WTC11 (cell line): Measurements from ENCODE around the gene DNM1L. TPM values are rescaled to one million over a fixed set of nuclear protein-coding genes. Genes with fewer than 3 reads are reported as not detected.

Experiments used
- ATAC-seq: fragments of 200-7000 bp; cut with Tn5 transposase; 2 replicates; pipeline ENCODE4 v1.10.0; 2021; ENCODE audit warnings: mild to moderate bottlenecking, moderate library complexity
- CTCF ChIA-PET: fragments of 300-600 bp; sonication (Branson Sonifier 250); formaldehyde crosslinking; loops from one replicate; lab custom pipeline; 2021; ENCODE audit warnings: antibody characterized with exemption; lab: Charles Lee
- POLR2A ChIA-PET: fragments of 350-600 bp; sonication (Branson Sonifier 250); formaldehyde crosslinking; loops from one replicate; lab custom pipeline; 2021; ENCODE audit warnings: antibody characterized with exemption; lab: Charles Lee
- DNase-seq: peaks from one replicate; pipeline ENCODE4 v3.0.0; 2021; ENCODE audit warnings: low spot score
- H3K27ac Mint-ChIP-seq: 2 replicates; pipeline ENCODE4 v1.8.0; 2021; ENCODE audit warnings: mixed read lengths
- H3K27me3 Mint-ChIP-seq: 2 replicates; pipeline ENCODE4 v1.8.0; 2021; ENCODE audit warnings: low read depth, mild to moderate bottlenecking, moderate library complexity, mixed read lengths
- H3K36me3 Mint-ChIP-seq: 2 replicates; pipeline ENCODE4 v1.8.0; 2021; ENCODE audit warnings: mixed read lengths
- H3K4me1 Mint-ChIP-seq: 2 replicates; pipeline ENCODE4 v1.8.0; 2022; ENCODE audit warnings: mixed read lengths
- H3K4me3 Mint-ChIP-seq: 2 replicates; pipeline ENCODE4 v1.8.0; 2021; ENCODE audit warnings: mild to moderate bottlenecking, moderate library complexity, mixed read lengths
- H3K9me3 Mint-ChIP-seq: 2 replicates; pipeline ENCODE4 v1.8.0; 2021; ENCODE audit warnings: mixed read lengths
- CREB1 ChIP-seq: sonication (generic); formaldehyde crosslinking; IDR thresholded peaks from 2 replicates; pipeline ENCODE4 v1.8.0; 2023; ENCODE audit warnings: mild to moderate bottlenecking, missing genetic modification reagents
- EMX1 ChIP-seq: fragments of 250-450 bp; sonication (Bioruptor Pico); IDR thresholded peaks from 2 replicates; pipeline ENCODE4 v1.8.0; 2021; ENCODE audit warnings: mild to moderate bottlenecking
- FOXP1 ChIP-seq: sonication (generic); formaldehyde crosslinking; IDR thresholded peaks from 2 replicates; pipeline ENCODE4 v1.8.0; 2022; ENCODE audit warnings: missing genetic modification reagents, mild to moderate bottlenecking, moderate library complexity, borderline replicate concordance
- GABPB1 ChIP-seq: sonication (generic); formaldehyde crosslinking; IDR thresholded peaks from 2 replicates; pipeline ENCODE4 v1.8.1; 2023; ENCODE audit warnings: mild to moderate bottlenecking, missing genetic modification reagents
- GRHL2 ChIP-seq: fragments of 250-450 bp; sonication (Bioruptor Pico); IDR thresholded peaks from 2 replicates; pipeline ENCODE4 v1.8.0; 2022; ENCODE audit warnings: mild to moderate bottlenecking, moderate library complexity; ENCODE audit not compliant: insufficient replicate concordance, severe bottlenecking
- HMGXB4 ChIP-seq: sonication (generic); formaldehyde crosslinking; IDR thresholded peaks from 2 replicates; pipeline ENCODE4 v1.8.1; 2023; ENCODE audit warnings: mild to moderate bottlenecking, moderate library complexity, missing genetic modification reagents
- NFE2L1 ChIP-seq: sonication (generic); formaldehyde crosslinking; IDR thresholded peaks from 2 replicates; pipeline ENCODE4 v1.8.1; 2023; ENCODE audit warnings: missing genetic modification reagents
- NR2C2 ChIP-seq: sonication (generic); formaldehyde crosslinking; IDR thresholded peaks from 2 replicates; pipeline ENCODE4 v1.8.0; 2022; ENCODE audit warnings: mild to moderate bottlenecking, missing genetic modification reagents
- RORB ChIP-seq: fragments of 250-450 bp; sonication (Bioruptor Pico); IDR thresholded peaks from 2 replicates; pipeline ENCODE4 v1.9.0; 2021; ENCODE audit warnings: mild to moderate bottlenecking
- SMAD4 ChIP-seq: sonication (generic); formaldehyde crosslinking; IDR thresholded peaks from 2 replicates; pipeline ENCODE4 v1.8.0; 2022; ENCODE audit warnings: mild to moderate bottlenecking, missing genetic modification reagents
- TCF7 ChIP-seq: sonication (generic); formaldehyde crosslinking; IDR thresholded peaks from 2 replicates; pipeline ENCODE4 v1.8.0; 2022; ENCODE audit warnings: mild to moderate bottlenecking, low read depth, missing genetic modification reagents, moderate library complexity
- ZNF121 ChIP-seq: sonication (generic); formaldehyde crosslinking; IDR thresholded peaks from 2 replicates; pipeline ENCODE4 v1.8.0; 2023; ENCODE audit warnings: missing genetic modification reagents
- ZNF219 ChIP-seq: sonication (generic); formaldehyde crosslinking; IDR thresholded peaks from 2 replicates; pipeline ENCODE4 v1.8.0; 2023; ENCODE audit warnings: missing genetic modification reagents, mild to moderate bottlenecking, borderline replicate concordance
- ZNF317 ChIP-seq: sonication (generic); formaldehyde crosslinking; IDR thresholded peaks from 2 replicates; pipeline ENCODE4 v1.8.1; 2023; ENCODE audit warnings: low read depth, mild to moderate bottlenecking, moderate library complexity, missing genetic modification reagents, borderline replicate concordance
- ZNF425 ChIP-seq: fragments of 250-450 bp; sonication (Bioruptor Pico); conservative IDR thresholded peaks from 2 replicates; pipeline ENCODE4 v1.9.0; 2021; ENCODE audit warnings: mild to moderate bottlenecking
- total RNA-seq: library from RNA; stranded (reverse); gene quantifications from 3 replicates; pipeline ENCODE4 v1.2.3, GENCODE V29; 2021
- TF ChIP-seq, protein P1 (sequence below): fragments of 250-450 bp; sonication (Bioruptor Pico); IDR thresholded peaks from 2 replicates; pipeline ENCODE4 v1.9.0; 2021; ENCODE audit warnings: mild to moderate bottlenecking, borderline replicate concordance
- TF ChIP-seq, protein P2 (sequence below): sonication (generic); formaldehyde crosslinking; IDR thresholded peaks from 2 replicates; pipeline ENCODE4 v1.8.1; 2022; ENCODE audit warnings: low read depth, missing genetic modification reagents, borderline replicate concordance
- TF ChIP-seq, protein P3 (sequence below): sonication (generic); formaldehyde crosslinking; IDR thresholded peaks from 2 replicates; pipeline ENCODE4 v1.8.1; 2022; ENCODE audit warnings: mild to moderate bottlenecking, missing genetic modification reagents, moderate library complexity, borderline replicate concordance
- TF ChIP-seq, protein P4 (sequence below): sonication (generic); formaldehyde crosslinking; conservative IDR thresholded peaks from 2 replicates; pipeline ENCODE4 v1.8.1; 2022; ENCODE audit warnings: mild to moderate bottlenecking, missing genetic modification reagents

Gene DNM1L
- total RNA-seq, 1 experiment from 2014 or later: 74.3 TPM

DNA sequence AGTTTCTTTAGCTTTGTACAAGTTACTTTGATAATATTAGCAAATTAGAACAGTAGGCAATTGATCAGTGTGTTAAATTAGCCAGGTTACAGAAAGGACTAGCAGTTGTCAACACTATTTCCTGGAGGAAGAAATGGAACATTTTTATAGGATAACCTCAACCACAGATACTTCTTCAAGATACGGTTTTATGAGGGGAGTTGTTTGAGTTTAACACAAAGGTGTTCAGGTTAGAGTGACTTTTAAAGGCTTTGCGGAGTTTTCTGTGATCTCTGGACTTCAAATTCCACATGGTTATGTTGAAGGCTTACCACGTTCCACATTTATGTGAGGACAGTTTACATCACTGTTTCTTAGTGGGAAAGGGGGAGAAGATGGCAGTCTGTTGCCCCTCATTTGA is 57.3 kb downstream of the DNM1L start (continued):
- TF ChIP-seq, protein P1, sequence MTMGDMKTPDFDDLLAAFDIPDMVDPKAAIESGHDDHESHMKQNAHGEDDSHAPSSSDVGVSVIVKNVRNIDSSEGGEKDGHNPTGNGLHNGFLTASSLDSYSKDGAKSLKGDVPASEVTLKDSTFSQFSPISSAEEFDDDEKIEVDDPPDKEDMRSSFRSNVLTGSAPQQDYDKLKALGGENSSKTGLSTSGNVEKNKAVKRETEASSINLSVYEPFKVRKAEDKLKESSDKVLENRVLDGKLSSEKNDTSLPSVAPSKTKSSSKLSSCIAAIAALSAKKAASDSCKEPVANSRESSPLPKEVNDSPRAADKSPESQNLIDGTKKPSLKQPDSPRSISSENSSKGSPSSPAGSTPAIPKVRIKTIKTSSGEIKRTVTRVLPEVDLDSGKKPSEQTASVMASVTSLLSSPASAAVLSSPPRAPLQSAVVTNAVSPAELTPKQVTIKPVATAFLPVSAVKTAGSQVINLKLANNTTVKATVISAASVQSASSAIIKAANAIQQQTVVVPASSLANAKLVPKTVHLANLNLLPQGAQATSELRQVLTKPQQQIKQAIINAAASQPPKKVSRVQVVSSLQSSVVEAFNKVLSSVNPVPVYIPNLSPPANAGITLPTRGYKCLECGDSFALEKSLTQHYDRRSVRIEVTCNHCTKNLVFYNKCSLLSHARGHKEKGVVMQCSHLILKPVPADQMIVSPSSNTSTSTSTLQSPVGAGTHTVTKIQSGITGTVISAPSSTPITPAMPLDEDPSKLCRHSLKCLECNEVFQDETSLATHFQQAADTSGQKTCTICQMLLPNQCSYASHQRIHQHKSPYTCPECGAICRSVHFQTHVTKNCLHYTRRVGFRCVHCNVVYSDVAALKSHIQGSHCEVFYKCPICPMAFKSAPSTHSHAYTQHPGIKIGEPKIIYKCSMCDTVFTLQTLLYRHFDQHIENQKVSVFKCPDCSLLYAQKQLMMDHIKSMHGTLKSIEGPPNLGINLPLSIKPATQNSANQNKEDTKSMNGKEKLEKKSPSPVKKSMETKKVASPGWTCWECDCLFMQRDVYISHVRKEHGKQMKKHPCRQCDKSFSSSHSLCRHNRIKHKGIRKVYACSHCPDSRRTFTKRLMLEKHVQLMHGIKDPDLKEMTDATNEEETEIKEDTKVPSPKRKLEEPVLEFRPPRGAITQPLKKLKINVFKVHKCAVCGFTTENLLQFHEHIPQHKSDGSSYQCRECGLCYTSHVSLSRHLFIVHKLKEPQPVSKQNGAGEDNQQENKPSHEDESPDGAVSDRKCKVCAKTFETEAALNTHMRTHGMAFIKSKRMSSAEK: no peak
- TF ChIP-seq, protein P2, sequence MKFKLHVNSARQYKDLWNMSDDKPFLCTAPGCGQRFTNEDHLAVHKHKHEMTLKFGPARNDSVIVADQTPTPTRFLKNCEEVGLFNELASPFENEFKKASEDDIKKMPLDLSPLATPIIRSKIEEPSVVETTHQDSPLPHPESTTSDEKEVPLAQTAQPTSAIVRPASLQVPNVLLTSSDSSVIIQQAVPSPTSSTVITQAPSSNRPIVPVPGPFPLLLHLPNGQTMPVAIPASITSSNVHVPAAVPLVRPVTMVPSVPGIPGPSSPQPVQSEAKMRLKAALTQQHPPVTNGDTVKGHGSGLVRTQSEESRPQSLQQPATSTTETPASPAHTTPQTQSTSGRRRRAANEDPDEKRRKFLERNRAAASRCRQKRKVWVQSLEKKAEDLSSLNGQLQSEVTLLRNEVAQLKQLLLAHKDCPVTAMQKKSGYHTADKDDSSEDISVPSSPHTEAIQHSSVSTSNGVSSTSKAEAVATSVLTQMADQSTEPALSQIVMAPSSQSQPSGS (CRISPR knock-in tag): no peak
- TF ChIP-seq RORB (CRISPR knock-in tag) (no peak), ZNF317 (CRISPR knock-in tag) (no peak)
- TF ChIP-seq, all 79 proteins: peak for 0

GRCh38 chr12:32737715-32738114 is 58.6 kb downstream of the DNM1L start:
- no peak for ATAC-seq

More at GRCh38 chr12:32737715-32738114, 58.6 kb downstream of the DNM1L start:
- H3K4me1 Mint-ChIP-seq: peaks cover 23% of the 10 kb centered on the region
- no peak overlapping the region for H3K27ac Mint-ChIP-seq
- H3K4me3 Mint-ChIP-seq: no peak overlapping the region
- POLR2A ChIA-PET: no interaction called here
- CTCF ChIA-PET: no interaction called here
- TF ChIP-seq ZNF317 (CRISPR knock-in tag) (no peak), ZNF121 (no peak), CREB1 (no peak), GABPB1 (CRISPR knock-in tag) (no peak), FOXP1 (CRISPR knock-in tag) (no peak), ZNF219 (no peak), GRHL2 (no peak), HMGXB4 (no peak), SMAD4 (CRISPR knock-in tag) (no peak), ZNF425 (CRISPR knock-in tag) (no peak), EMX1 (CRISPR knock-in tag) (no peak), TCF7 (CRISPR knock-in tag) (no peak), NFE2L1 (no peak), NR2C2 (CRISPR knock-in tag) (no peak)
- TF ChIP-seq, protein P3, sequence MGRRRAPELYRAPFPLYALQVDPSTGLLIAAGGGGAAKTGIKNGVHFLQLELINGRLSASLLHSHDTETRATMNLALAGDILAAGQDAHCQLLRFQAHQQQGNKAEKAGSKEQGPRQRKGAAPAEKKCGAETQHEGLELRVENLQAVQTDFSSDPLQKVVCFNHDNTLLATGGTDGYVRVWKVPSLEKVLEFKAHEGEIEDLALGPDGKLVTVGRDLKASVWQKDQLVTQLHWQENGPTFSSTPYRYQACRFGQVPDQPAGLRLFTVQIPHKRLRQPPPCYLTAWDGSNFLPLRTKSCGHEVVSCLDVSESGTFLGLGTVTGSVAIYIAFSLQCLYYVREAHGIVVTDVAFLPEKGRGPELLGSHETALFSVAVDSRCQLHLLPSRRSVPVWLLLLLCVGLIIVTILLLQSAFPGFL (CRISPR knock-in tag): no peak
- TF ChIP-seq, protein P4, sequence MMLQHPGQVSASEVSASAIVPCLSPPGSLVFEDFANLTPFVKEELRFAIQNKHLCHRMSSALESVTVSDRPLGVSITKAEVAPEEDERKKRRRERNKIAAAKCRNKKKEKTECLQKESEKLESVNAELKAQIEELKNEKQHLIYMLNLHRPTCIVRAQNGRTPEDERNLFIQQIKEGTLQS: no peak
- no peaks in the 10 kb centered on the region for H3K9me3 Mint-ChIP-seq
- H3K27me3 Mint-ChIP-seq: no peaks in the 10 kb centered on the region
- H3K36me3 Mint-ChIP-seq: peaks cover 57% of the 10 kb centered on the region
- no peak for DNase-seq
